A549 (cell line): ENCODE results near the gene OPN1LW. TPM values are rescaled to one million over a fixed set of nuclear protein-coding genes. Genes with fewer than 3 reads are reported as not detected.
"Not testable (repeated sequence)": the region's sequence is repeated elsewhere in the genome, so short reads cannot be mapped to it uniquely, and the experiment has no call there.

Experiments used
- ATAC-seq, 2 experiments: fragments of 200-7000 bp in 1 of 2; fragments of >200 bp in 1 of 2; cut with Nextera tagmentation in 1 of 2; cut with Tn5 transposase in 1 of 2; 3 replicates each; pipeline versions ENCODE4 v1.8.0 to v1.9.1; 2018 to 2020; ENCODE audit warnings: mild to moderate bottlenecking in 1 of 2, moderate library complexity in 1 of 2
- CTCF ChIA-PET: fragments of 300-600 bp; sonication (Branson Sonifier 250); formaldehyde crosslinking; extraction: SDS; loops from one replicate; lab custom pipeline; 2021; ENCODE audit warnings: antibody characterized with exemption, inconsistent platforms; lab: Yijun Ruan, JAX
- POLR2A ChIA-PET: fragments of 350-600 bp; formaldehyde crosslinking; extraction: SDS; loops from one replicate; lab custom pipeline; 2021; ENCODE audit warnings: antibody characterized with exemption, inconsistent platforms; lab: Yijun Ruan, JAX
- DNase-seq, 2 experiments: peaks; one replicate each; pipeline versions ENCODE4 v3.0.0 to v3.0.0-alpha.2; 2011 to 2016; ENCODE audit warnings: low read depth in 1 of 2, low spot score in 1 of 2
- FAIRE-seq: peaks from 2 replicates; lab custom pipeline; 2011; peaks lifted over from hg19 to GRCh38; lab: Jason Lieb, UNC
- H3K27ac ChIP-seq, 2 experiments: fragments of >200 bp; sonication (Bioruptor Twin); formaldehyde crosslinking; 3 replicates each; pipeline ENCODE4 v1.5.1; 2016 to 2017
- H3K4me1 ChIP-seq: fragments of >200 bp; sonication (Bioruptor Twin); formaldehyde crosslinking; 3 replicates; pipeline ENCODE4 v1.6.1; 2016
- H3K4me2 ChIP-seq: fragments of >200 bp; sonication (Bioruptor Twin); formaldehyde crosslinking; 3 replicates; pipeline ENCODE4 v1.6.1; 2016
- H3K4me3 ChIP-seq: fragments of >200 bp; sonication (Bioruptor Twin); formaldehyde crosslinking; 3 replicates; pipeline ENCODE4 v1.5.1; 2016
- H3K9me3 ChIP-seq: fragments of >200 bp; sonication (Bioruptor Twin); formaldehyde crosslinking; 3 replicates; pipeline ENCODE4 v1.6.1; 2016
- CBX8 ChIP-seq: fragments of 200-600 bp; sonication (generic); IDR thresholded peaks from 2 replicates; pipeline ENCODE4 v1.6.1; 2016
- CEBPB ChIP-seq, 2 experiments: fragments of >200 bp in 1 of 2; sonication (Bioruptor Twin) in 1 of 2; formaldehyde crosslinking in 1 of 2; IDR thresholded peaks; 2 replicates each; pipeline ENCODE4 v1.6.1; 2012 to 2016
- EHMT2 ChIP-seq: fragments of 200-600 bp; sonication (generic); IDR thresholded peaks from 2 replicates; pipeline ENCODE4 v1.6.1; 2016; ENCODE audit warnings: antibody characterized with exemption, low read depth, mild to moderate bottlenecking, moderate library complexity
- EP300 ChIP-seq, 2 experiments: fragments of >200 bp; sonication (Bioruptor Twin); formaldehyde crosslinking; IDR thresholded peaks; 2 replicates in 1 of 2; 3 replicates in 1 of 2; pipeline ENCODE4 v1.6.1; 2016 to 2017
- HMGXB4 ChIP-seq: fragments of 250-450 bp; sonication (Bioruptor Pico); IDR thresholded peaks from 2 replicates; pipeline ENCODE4 v1.5.0; 2021; ENCODE audit warnings: mild to moderate bottlenecking, moderate library complexity, borderline replicate concordance
- HOXA7 ChIP-seq: fragments of 250-450 bp; sonication (Bioruptor Pico); IDR thresholded peaks from 2 replicates; pipeline ENCODE4 v1.5.0; 2020; ENCODE audit warnings: mild to moderate bottlenecking, moderate library complexity
- JUN ChIP-seq, 2 experiments: fragments of >200 bp; sonication (Bioruptor Twin); formaldehyde crosslinking; IDR thresholded peaks; 2 replicates in 1 of 2; 3 replicates in 1 of 2; pipeline ENCODE4 v1.6.1; 2016 to 2017
- MYC ChIP-seq: IDR thresholded peaks from 2 replicates; pipeline ENCODE4 v1.6.1; 2012; ENCODE audit warnings: mild to moderate bottlenecking, inconsistent platforms, low read length, improper control_type of control experiment, borderline replicate concordance
- PBX3 ChIP-seq: IDR thresholded peaks from 2 replicates; pipeline ENCODE4 v1.6.1; 2012
- POLR2AphosphoS2 ChIP-seq: conservative IDR thresholded peaks from 2 replicates; pipeline ENCODE4 v1.6.1; 2012; ENCODE audit warnings: low read length, improper control_type of control experiment, inconsistent platforms
- RARB ChIP-seq: fragments of 250-450 bp; sonication (Bioruptor Pico); IDR thresholded peaks from 2 replicates; pipeline ENCODE4 v1.8.0; 2021; ENCODE audit warnings: mild to moderate bottlenecking, moderate library complexity
- REST ChIP-seq: fragments of 200-600 bp; sonication (generic); IDR thresholded peaks from 2 replicates; pipeline ENCODE4 v1.6.1; 2016; ENCODE audit warnings: antibody characterized with exemption, mild to moderate bottlenecking, moderate library complexity
- TP53 ChIP-seq: fragments of 250-450 bp; sonication (Bioruptor Pico); IDR thresholded peaks from 2 replicates; pipeline ENCODE4 v1.5.0; 2021; ENCODE audit warnings: mild to moderate bottlenecking, moderate library complexity
- ZSCAN20 ChIP-seq: fragments of 250-450 bp; sonication (Bioruptor Pico); IDR thresholded peaks from 2 replicates; pipeline ENCODE4 v1.8.0; 2022; ENCODE audit warnings: mild to moderate bottlenecking, moderate library complexity
- WGBS: methylation state at CpG from one replicate; pipeline ENCODE4 v1.1.6; 2017; ENCODE audit errors: missing lambda C conversion rate; 5-methylcytosine and 5-hydroxymethylcytosine counted together
- polyA minus RNA-seq: library from RNA; depleted of rRNA, polyadenylated mRNA; stranded (reverse); fragments of >200 nt; gene quantifications from 2 replicates; pipeline ENCODE4 v1.2.3, GENCODE V29; 2011; rRNA and poly(A)+ RNA removed
- polyA plus RNA-seq, 4 experiments: library from polyadenylated mRNA; depleted of rRNA in 3 of 4; stranded (reverse); fragments of >200 nt; fragmentation: RNase III in 1 of 4; extraction: RNeasy Plus Mini Kit Qiagen cat#74134 plus additional on column Dnase treatment in 1 of 4; gene quantifications; 2 replicates in 3 of 4; 3 replicates in 1 of 4; pipeline ENCODE4 v1.2.3, GENCODE V29; 2011 to 2017

Gene OPN1LW
- polyA plus RNA-seq (2011; rRNA removed) = not detected in 2 replicates
- not detected in 2 replicates for polyA plus RNA-seq (2012; cell fraction: cytosol; rRNA removed)
- polyA plus RNA-seq (2012; cell fraction: nucleus; rRNA removed) = not detected in 2 replicates
- polyA plus RNA-seq (2017; fragmentation: RNase III; extraction: RNeasy Plus Mini Kit Qiagen cat#74134 plus additional on column Dnase treatment) = not detected in 3 replicates
- not detected in 2 replicates for polyA minus RNA-seq

GRCh38 chrX:154144010-154144409 is at the start of gene OPN1LW:
Gene OPN1LW, plus strand, starts transcription at chrX:154144243. Its CDS starts 41 bp downstream, at chrX:154144284.
- H3K4me2 ChIP-seq, H3K4me1 ChIP-seq, FAIRE-seq, ATAC-seq, POLR2A ChIA-PET, H3K27ac ChIP-seq, CTCF ChIA-PET, DNase-seq, H3K9me3 ChIP-seq, H3K4me3 ChIP-seq: not testable (repeated sequence)
- 79% methylated on average over 12 of the region's 15 CpGs for WGBS

- FAIRE-seq (no peak), ATAC-seq (no peak), DNase-seq (no peak)
- WGBS = 78% methylated on average over 6 of the region's 6 CpGs
- TF ChIP-seq PBX3 (no peak), POLR2AphosphoS2 (no peak), EHMT2 (no peak), TP53 (no peak), RARB (CRISPR knock-in tag) (no peak), EP300 (IDR thresholded peaks at IDR 0.05) (no peak), ZSCAN20 (CRISPR knock-in tag) (no peak)
- ChIA-PET POLR2A (no interaction called here), CTCF (interaction anchor here (1.2 kb wide), 1 partner anchor 81 kb away, joined by 5 read pairs; no protein-coding TSS in a partner anchor)
- H3K4me2 ChIP-seq = peak overlapping the region; percentile 83; the same call in 1 of the 3 replicates
- no peak overlapping the region for H3K4me3 ChIP-seq
- no peak overlapping the region for H3K27ac ChIP-seq
- no peaks in the 10 kb centered on the region for H3K9me3 ChIP-seq
- H3K4me1 ChIP-seq = peaks cover 37% of the 10 kb centered on the region
Measured at GRCh38 chrX:154094833-154095232, 49.2 kb upstream of the OPN1LW start.

GRCh38 chrX:154096140-154097002 is 47.7 kb upstream of the OPN1LW start:
- ChIA-PET CTCF (interaction anchor here (0.5 to 0.9 kb wide), 2 partner anchors 9 to 26 kb away, joined by 3 to 5 read pairs; no protein-coding TSS in a partner anchor), POLR2A (no interaction called here)
- TF ChIP-seq EHMT2 = no peak
- no peak for TF ChIP-seq CBX8
- TF ChIP-seq HMGXB4 (CRISPR knock-in tag) = no peak
- no peak for TF ChIP-seq RARB (CRISPR knock-in tag)
- no peak for TF ChIP-seq HOXA7 (CRISPR knock-in tag)
- TF ChIP-seq CEBPB (IDR thresholded peaks at IDR 0.05) = no peak
- no peak for TF ChIP-seq JUN (IDR thresholded peaks at IDR 0.05)
- TF ChIP-seq MYC = no peak
- no peak for TF ChIP-seq REST
- Histone ChIP-seq H3K4me2 (peak overlapping the region; percentile 83), H3K27ac (peak overlapping the region; percentile 98 to 99), H3K9me3 (no peaks in the 10 kb centered on the region), H3K4me3 (peak overlapping the region; percentile 99), H3K4me1 (peaks cover 37% of the 10 kb centered on the region)
- FAIRE-seq = no peak
- 44% methylated on average over 19 of the region's 31 CpGs for WGBS
- ATAC-seq = peak; percentile 4 to 38; a peak in 3 of 6 replicates
- DNase-seq = peak in 1 of 2 experiments; percentile 7
